Activated gamma-delta T cell (primary cell): Measurements from ENCODE around the gene GLUD1.
"Not testable (repeated sequence)": the region's sequence is repeated elsewhere in the genome, so short reads cannot be mapped to it uniquely, and the experiment has no call there.

Experiments
- DNase-seq: peaks from one replicate; lab custom pipeline; 2025; lab: John Stamatoyannopoulos, UW
- total RNA-seq, 2 donors: gene quantifications; one replicate each; lab custom pipeline; 2026; lab: John Stamatoyannopoulos, UW

GLUD1 gene
- total RNA-seq = 167 to 188 reads per million in 2 donors

DNA sequence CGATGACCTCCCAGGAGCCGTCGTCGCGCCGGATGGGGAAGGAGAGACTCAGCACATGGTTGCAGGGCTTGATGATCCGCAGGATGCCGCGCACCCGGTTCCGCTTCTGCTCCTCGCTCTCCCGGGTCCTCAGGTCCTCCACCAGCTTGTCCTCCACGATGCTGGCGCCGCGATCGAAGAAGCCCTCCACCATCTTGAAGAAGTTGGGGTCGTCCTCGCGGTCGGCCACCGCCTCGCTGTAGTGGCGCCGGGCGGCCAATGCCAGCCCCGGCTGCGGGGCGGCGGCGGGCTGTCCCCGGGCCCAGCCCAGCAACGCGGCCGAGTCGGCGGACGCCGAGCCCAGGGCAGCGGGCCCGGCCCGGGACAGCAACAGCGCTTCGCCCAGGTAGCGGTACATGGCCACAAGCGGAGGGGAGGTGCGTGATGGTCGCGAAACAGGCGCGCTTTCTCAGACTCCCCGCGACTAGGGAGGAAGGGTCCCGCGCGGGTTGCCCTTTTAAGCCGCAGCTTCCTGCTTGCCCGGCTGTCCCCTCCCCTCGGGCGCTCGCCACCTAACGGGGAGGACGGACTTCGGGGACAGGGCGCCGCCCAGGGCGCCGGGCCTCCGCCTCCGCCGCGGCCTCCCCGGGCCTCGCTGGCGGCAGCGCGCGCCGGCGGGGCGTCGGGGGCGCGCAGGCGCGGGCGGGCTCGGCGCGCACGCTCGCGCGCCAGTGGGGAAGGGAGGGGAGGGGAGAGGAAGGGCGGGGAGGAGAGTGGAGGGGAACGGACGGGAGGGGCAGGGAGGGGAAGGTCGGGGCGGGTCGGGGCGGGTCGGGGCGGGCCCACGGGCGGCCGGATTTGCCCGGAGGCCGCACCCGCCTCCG, at the start of gene GLUD1, which contains the start of gene SHLD2:
TSS of gene GLUD1 (minus strand) at position 471 of the 863 bp plus-strand sequence. CDS start at position 397, 74 bp downstream.
TSS of gene SHLD2 (plus strand) at position 834 of the 863 bp plus-strand sequence. CDS start 56,149 bp downstream, outside the sequence.
- peak; percentile 79 for DNase-seq

DNA sequence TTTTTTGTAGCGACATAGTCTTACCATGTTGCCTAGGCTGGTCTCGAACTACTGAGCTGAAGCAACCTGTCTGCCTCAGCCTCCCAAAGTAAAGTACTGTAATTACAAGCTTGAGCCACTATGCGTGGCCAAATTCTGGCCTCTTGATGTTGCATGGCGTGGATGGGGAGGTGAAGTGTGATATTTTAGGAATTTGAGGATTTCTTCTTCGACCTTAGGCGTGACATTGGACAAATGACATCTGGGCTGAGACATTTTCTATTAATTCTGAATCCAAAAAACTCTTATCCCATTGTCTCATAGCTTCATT, 48.4 kb upstream of the GLUD1 start:
- DNase-seq = not testable (repeated sequence)

DNA sequence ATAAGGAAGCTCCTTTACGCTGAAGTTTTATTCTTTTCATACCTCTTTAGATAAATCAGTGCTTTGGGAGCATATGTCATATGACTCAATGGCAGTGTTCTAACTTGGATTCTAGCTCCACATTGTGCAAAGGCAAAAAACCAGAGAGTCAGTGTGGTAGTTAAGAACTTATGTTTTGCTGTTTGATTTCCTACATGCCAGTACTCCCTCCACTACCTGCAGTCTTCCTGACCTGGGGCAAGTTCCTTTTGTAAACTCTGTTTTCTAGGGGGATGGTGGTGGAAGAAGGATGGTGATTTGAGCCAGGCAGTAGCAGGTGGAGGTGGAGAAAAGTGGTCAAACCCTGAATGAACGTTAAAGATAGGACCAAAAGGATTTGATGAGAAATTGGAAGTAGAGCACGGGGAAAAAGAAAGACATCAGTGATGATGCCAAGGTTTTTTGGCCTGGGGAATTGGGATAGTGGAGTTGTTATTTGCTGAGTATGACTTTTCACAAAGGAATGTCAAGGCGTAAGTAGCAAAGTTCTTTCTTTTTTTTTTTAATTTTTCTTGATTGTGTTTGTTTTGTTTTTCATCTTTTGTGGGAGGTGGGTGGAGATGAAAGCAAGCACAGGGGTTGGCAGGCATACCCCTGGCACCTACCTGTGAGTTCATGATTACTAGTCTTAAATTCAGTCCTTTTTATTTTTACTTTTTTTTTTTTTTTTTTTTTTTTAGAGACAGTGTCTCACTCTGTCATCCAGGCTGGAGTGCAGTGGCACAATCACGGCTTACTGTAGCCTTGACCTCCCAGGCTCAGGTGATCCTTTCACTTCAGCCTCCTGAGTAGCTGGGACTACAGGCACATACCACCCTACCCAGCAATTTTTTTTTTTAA, 47.8 kb upstream of the GLUD1 start:
- not testable (repeated sequence) for DNase-seq

DNA sequence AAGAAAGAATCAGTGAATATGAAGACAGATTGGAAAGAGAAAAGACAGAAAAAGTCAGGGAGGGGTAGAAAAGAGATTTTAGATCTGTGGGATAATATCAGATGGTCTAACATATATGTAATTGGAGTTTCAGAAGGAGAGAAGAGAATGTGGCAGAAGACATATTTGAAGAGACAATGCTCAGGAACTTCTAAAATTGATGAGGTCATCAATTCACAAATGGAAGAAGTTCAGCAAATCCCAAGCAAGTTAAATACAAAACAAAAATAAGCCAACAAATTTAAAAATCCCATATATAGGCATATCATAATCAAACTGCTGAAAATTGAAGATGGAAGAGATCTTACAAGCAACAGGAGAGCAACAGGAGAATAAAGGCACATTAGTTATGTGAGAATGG, 42.8 kb upstream of the GLUD1 start:
- DNase-seq = not testable (repeated sequence)

DNA sequence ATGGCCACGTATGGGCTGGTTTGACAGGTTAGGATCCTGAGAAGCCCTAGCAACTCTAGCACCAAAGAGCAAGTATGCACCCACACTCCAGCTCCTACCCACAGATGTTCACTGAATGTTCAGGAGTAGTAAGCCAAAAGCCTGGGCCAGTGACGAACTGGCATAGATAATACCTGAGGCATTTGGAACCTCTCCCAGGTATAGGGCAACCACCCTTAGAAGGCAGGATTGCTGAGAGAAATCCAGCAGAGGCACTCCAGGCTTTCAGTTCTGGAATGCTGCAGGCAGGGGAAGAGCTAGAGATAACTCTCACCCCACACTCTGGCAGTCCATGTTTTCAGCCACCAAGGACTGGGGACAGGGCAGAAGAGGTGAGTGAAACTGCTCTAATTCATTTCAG, 39.8 kb upstream of the GLUD1 start:
- DNase-seq = not testable (repeated sequence)

DNA sequence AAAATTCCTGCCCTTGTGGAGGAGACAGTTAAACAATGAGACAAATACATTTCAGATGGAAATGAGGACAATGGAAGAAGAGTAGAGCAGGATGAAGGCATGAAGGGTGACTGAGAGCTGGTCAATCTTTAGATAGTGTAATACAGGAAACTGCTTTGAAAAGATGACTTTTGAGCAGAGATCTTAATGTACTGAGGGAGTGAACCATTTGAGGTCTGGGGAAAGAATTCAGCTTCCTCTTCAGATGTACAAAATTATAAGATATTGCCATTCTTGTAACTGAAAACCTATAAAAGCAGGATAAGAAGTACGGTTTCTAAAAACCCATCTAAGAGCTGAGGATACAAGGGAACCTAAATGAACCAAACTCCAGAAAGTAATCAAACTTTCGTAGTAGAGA, 39.3 kb upstream of the GLUD1 start:
- DNase-seq = not testable (repeated sequence)

DNA sequence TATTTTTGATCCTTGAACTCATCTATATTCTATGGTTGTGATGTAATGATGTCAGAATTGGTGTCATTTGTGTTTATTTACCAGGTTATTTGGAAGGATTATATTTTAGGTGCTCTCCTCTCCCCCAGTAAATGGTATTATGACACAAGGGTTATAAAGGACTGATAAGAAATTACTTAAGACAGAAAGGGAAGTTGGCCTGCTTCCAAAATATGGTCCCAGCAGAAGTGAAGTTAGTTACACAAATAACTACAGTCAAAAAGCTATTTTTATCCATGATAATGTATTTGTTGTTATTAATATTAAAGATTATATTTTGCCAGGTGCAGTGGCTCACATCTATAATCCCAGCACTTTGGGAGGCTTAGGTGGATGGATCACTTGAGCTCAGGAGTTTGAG, 37.5 kb upstream of the GLUD1 start:
- not testable (repeated sequence) for DNase-seq

DNA sequence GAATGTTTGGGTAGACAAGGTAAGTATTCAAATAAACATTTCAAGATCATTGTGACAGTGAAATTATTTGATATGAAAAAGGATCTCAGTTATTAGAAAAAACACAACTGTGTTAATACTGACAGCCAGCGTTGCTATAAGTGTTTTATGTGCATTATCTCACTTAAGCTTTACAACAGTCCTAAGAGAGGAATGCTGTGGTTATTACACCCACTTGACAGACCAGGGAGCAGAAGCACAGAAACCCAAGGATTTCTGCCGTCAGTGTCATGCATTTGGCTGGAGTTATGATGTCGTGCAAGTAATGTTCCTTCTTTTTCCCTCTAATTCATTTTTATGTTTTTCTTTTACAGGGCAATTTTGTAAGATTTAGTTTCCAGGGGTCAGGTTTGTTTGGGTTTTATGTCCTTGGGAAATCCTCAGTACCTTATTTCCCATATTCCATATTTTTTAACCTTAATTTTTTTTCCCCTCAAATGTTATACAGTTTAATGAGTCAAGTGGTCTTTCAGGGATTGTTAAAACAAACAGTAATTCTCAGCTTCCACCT, 33.0 kb upstream of the GLUD1 start:
- DNase-seq = not testable (repeated sequence)

DNA sequence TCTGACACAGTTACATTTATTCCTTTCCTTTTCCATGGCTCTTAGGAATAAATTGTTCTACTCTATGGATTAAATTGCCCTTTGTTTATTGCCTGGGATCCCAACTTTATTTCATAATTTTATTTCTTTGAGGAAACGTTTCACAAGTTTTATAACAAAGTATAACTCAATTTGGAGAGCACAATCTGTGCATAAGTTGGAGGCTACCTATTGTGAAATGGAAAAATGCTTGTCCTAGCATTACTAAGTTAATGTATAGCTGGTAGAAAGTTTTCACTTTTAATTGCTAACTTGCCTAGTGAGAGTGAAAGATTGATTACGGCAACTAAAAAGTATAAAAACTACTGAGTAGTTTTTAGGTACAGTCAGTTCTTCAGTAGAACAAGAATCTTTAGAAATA, 32.4 kb upstream of the GLUD1 start:
- not testable (repeated sequence) for DNase-seq

DNA sequence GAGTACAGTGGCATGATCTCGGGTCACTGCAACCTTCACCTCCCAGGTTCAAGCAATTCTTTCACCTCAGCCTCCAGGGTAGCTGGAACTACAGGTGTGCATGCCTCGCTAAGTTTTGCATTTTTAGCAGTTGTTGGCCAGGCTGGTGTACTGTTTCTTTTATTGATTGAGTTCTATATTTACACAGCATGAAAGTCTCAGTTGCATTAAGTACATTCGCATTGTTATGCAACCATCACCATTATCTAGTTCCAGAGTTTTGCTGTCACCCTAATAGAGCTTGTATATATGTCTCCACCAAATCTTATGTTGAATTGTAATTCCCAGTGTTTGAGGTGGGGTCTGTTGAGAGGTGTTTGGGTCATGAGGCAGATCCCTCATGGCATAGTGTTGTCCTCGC, 28.7 kb upstream of the GLUD1 start:
- DNase-seq = not testable (repeated sequence)

DNA sequence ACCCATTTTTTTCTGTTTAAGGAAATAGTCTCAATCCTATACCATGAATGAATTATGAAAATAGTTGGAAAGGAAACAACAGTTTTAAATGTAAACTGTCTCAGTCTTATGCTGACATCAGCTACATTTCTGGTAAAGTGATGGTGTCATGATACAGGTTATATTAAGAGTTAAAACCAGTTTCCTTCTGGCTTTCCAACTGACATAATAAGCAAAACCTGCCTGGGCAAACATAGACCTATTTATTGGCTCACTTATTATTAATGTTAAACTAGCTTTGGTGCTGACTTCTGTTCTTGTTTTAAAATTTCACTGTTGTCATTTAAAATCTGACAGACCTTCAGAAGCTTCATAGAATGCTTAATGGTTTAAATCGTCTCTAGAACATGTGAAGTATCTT, 24.4 kb upstream of the GLUD1 start:
- DNase-seq = not testable (repeated sequence)

DNA sequence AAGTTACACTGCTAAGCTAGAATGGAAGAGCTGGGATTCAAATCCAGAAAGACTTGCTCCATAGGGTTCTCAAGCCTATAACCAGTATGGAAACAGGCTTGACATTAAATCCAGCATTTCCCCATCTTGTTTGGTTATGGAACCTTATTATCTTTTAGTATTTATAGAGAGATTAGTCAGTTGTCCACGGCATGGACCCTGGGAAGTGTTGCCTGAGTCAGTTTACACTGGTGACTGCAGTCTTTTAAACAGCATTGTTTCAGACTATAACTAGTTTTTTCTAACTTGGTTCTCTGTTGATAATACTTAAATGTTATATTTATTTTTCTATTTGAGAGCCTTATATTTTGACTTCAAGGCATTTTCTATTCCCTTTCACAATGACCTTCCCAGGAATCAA, 23.5 kb upstream of the GLUD1 start:
- DNase-seq = not testable (repeated sequence)

DNA sequence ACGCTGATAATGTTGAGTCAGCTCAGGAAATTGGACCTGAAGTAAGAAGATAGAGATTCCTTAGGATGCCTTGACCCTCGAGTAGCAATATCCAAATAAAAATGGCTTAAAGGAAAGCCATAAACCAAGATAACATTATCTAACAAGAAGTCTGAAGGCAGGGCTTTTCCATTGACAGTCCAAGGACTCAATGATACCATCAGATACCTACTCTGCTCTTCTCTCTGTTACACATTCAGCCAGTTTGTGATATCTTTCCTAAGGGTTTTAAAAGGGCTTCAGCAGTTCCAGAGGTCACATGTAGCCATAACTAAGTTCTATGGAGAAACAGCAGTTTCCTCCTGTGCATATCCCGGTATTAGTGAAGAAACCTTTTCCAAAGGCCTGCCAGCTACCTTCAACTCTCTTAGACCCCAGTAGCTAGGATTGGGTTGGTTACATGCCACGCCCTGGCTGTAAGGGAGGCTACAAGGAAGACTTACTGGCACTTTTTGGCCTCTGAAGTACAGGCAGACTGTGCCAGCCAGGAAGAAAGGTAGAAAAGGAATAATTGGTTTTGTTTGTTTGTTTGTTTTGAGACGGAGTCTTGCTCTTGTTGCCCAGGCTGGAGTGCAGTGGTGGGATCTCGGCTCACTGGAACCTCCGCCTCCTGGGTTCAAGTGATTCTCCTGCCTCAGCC, 10.9 kb upstream of the GLUD1 start:
- no peak for DNase-seq

DNA sequence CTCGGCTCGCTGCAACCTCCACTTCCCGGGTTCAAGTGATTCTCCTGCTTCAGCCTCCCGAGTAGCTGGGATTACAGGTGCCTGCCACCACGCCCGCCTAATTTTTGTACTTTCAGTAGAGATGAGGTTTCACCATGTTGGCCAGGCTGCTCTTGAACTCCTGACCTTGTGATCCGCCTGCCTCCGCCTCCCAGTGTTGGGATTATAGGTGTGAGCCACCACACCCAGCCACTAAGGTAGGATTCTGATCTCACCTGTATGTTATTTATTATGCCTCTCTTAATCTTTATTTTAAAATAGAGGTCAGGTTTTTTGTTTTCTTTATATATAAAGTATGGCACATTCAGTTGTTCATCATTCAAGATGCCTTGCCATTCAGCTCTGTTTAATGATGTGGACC, 10.1 kb upstream of the GLUD1 start:
- DNase-seq = not testable (repeated sequence)

DNA sequence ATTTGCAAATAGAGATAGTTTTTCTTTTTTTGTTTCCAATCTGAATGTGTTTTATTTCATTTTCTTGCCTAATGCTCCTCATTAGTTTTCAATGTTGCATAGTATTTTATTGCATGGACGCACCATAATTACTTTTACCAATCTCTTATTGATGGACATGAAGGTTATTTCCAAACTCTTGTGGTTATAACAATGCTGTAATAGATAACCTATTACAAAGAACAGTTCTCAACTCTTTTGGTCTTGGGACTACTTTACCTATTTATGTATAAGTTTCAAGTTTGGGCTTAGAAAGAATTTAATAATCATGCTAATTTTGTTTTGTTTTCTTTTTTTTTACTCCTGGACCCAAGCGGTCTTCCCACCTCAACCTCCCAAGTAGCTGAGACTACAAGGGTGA, 7.4 kb upstream of the GLUD1 start:
- no peak for DNase-seq

DNA sequence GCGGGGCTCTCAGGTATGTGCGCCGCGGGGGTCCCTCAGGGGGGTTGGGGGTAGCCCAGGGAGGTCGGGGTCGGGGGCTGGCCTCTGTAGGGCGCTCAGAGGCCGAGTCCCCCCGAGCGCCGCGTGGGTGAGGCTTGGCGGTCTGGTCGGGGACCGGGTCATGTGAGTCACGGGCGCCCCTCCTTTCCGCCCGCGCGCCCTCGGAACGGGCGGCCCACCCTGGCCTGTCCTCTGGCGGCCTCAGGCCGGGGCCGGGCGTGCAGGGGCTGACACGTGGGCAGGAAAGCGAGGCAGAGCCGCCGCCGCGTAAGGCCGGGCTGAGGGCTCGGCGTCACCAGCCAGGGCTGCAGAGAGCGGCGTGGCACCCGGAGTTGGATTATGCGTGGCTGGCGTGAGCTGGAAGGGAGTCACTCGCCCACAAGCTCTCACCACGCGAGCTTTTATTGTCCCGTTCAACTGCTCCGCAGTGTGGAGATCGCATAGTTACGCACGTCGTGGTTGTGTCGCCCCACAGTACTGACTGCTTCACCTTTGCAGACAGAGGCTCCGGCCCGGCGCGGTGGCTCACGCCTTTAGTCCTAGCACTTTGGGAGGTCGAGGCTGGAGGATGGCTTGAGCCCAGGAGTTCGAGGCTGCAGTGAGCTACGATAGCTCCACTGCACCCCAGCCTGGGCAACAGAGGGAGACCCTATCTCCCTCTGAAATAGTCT, 748 bp upstream of the GLUD1 start:
- DNase-seq = peak; percentile 82

DNA sequence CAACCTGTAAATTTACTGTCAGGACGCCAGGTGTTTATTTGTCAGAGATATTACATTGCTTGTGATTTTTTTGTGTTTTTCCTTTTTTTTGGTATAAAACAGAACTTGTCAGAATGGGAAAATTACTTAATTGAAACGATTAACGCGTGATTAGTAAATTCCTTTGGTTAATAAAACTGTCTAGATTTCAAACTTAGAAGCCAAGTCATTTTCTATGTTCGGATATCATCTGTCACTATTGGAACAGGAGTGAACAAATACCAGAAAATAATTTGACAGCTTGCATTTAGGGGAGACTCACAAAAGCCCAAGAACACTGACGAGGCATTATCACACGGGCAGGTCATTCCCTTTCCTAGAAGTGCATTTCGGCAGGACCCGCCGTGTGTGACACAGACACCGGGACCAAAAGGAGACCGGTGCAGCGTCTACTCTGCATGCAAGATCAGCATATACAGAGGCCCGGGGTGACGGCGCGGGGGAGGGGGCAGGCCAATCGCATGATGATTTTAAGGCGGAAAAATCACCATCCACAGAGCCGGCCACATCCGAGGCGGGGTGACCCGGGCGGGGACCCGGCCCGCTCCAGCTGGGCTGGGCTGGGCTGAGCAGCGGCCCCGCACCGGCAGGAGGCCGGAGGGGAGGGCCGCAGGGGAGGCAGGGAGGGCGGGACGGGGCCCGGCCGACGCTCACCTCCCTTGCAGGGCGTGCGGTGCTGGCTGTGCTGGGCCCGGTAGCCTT, 841 bp downstream of the GLUD1 start:
- peak; percentile 42 for DNase-seq

DNA sequence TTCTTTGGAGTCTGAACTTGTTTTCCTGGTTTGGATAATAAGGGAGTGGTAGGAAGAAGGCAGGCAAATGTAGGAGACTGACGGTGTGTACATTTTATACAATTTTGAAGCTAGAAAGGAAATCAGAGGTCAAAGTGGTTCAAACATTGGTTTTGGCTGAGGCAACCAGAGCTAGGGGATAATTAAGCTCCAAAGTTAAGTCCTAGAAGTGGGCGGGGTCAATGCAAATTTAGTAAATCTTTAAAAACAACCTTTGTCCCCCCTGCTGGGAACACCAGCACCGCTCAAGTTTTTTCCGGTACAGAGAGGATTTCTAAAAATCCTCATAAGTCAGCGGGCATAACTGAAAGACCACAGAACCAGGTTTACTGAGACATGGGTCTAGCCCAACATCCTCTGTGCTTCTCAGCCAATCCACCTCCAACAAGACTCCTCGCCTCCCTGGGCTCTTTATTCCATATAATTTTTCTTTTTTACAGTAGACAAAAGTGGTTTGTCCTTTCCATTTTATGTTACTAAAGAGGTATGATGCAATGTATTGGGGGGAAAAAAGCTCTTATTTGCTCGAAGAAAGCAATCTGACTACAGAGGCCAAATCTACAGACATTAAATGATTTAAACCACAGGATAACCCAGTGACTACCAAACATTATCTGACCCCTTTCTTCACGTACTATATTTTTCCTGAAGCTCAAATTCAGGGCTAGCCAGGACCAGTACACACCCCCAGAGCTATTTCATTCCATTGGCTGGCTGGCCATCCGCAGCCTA, 1.6 kb downstream of the GLUD1 start:
- no peak for DNase-seq

DNA sequence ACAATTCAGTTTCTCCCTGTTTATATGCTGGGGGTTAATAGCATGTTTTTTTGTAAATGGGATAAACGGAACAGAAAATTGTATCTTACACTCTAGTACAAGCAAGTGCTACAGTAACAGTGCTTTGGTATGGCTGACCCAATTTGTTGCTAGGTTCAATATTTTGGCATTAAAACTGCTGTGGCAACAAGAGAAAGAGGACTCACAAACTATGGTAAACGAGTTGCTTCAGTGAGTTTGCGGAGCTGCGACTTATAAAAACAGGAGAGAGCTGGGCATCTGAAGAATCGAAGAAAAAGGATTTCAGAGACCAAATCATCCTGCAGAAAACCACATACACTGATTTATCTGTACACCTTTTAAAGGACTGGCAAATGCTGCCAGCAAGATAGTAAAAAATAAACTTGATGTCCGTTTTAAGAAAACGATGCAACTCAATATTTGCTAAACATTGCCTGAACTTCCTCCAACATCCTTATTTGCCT, 2.2 kb downstream of the GLUD1 start:
- no peak for DNase-seq
